H9 (cell line): ENCODE results near the gene SRSF4. TPM values are rescaled to one million over a fixed set of nuclear protein-coding genes. Genes with fewer than 3 reads are reported as not detected.

Experiments used
- DNase-seq: peaks from one replicate; pipeline ENCODE4 v3.0.0-alpha.2; 2017
- H2AFZ ChIP-seq: one replicate; pipeline ENCODE4 v1.6.1; 2013; ENCODE audit warnings: mild to moderate bottlenecking, low read length, control low read depth, moderate library complexity
- H2AK5ac ChIP-seq: 2 replicates; pipeline ENCODE4 v1.6.1; 2013; ENCODE audit warnings: low read length, control low read depth, mixed read lengths; ENCODE audit not compliant: insufficient read length
- H2BK120ac ChIP-seq: one replicate; pipeline ENCODE4 v1.6.1; 2013; ENCODE audit warnings: low read depth, mild to moderate bottlenecking, low read length, control low read depth, inconsistent platforms; ENCODE audit not compliant: poor library complexity, severe bottlenecking
- H2BK12ac ChIP-seq: 2 replicates; pipeline ENCODE4 v1.6.1; 2013; ENCODE audit warnings: low read length, control low read depth, mixed read lengths, low read depth; ENCODE audit not compliant: insufficient read length
- H2BK15ac ChIP-seq: 2 replicates; pipeline ENCODE4 v1.6.1; 2013; ENCODE audit warnings: low read depth, low read length, control low read depth
- H2BK20ac ChIP-seq: one replicate; pipeline ENCODE4 v1.6.1; 2013; ENCODE audit warnings: low read depth, mild to moderate bottlenecking, low read length, control low read depth, inconsistent platforms; ENCODE audit not compliant: poor library complexity, severe bottlenecking
- H2BK5ac ChIP-seq: 2 replicates; pipeline ENCODE4 v1.6.1; 2013; ENCODE audit warnings: low read length, control low read depth, mixed read lengths; ENCODE audit not compliant: insufficient read length
- H3K14ac ChIP-seq: 2 replicates; pipeline ENCODE4 v1.6.1; 2013; ENCODE audit warnings: low read length, control low read depth; ENCODE audit not compliant: insufficient read depth
- H3K18ac ChIP-seq: 2 replicates; pipeline ENCODE4 v1.6.1; 2013; ENCODE audit warnings: low read depth, mild to moderate bottlenecking, mixed read lengths, low read length, control low read depth; ENCODE audit not compliant: insufficient read length
- H3K23ac ChIP-seq: 2 replicates; pipeline ENCODE4 v1.6.1; 2013; ENCODE audit warnings: low read length, control low read depth, mixed read lengths, low read depth; ENCODE audit not compliant: insufficient read length
- H3K23me2 ChIP-seq: 2 replicates; pipeline ENCODE4 v1.6.1; 2013; ENCODE audit warnings: low read depth, mild to moderate bottlenecking, mixed read lengths, low read length, control low read depth; ENCODE audit not compliant: insufficient read length, poor library complexity, severe bottlenecking
- H3K27ac ChIP-seq: 2 replicates; pipeline ENCODE4 v1.5.1; 2013; ENCODE audit warnings: low read length, control low read depth, mixed read lengths, low read depth; ENCODE audit not compliant: insufficient read length
- H3K27me3 ChIP-seq: 2 replicates; pipeline ENCODE4 v1.6.1; 2013; ENCODE audit warnings: low read length, control low read depth, inconsistent platforms; ENCODE audit not compliant: insufficient read depth
- H3K4ac ChIP-seq: 2 replicates; pipeline ENCODE4 v1.6.1; 2013; ENCODE audit warnings: low read depth, mild to moderate bottlenecking, control low read depth, inconsistent platforms, low read length, moderate library complexity
- H3K4me1 ChIP-seq: 2 replicates; pipeline ENCODE4 v1.6.1; 2013; ENCODE audit warnings: low read length, control low read depth, inconsistent platforms; ENCODE audit not compliant: insufficient read depth
- H3K4me2 ChIP-seq: 2 replicates; pipeline ENCODE4 v1.6.1; 2013; ENCODE audit warnings: low read length, control low read depth, mixed read lengths; ENCODE audit not compliant: insufficient read length, insufficient read depth
- H3K56ac ChIP-seq: 2 replicates; pipeline ENCODE4 v1.6.1; 2013; ENCODE audit warnings: low read depth, mild to moderate bottlenecking, mixed read lengths, low read length, control low read depth; ENCODE audit not compliant: insufficient read length
- H3K79me1 ChIP-seq: 2 replicates; pipeline ENCODE4 v1.6.1; 2013; ENCODE audit warnings: low read depth, mild to moderate bottlenecking, moderate library complexity, low read length, control low read depth, inconsistent platforms; ENCODE audit not compliant: insufficient read depth, poor library complexity, severe bottlenecking
- H3K79me2 ChIP-seq: 2 replicates; pipeline ENCODE4 v1.6.1; 2013; ENCODE audit warnings: low read length, control low read depth, inconsistent platforms; ENCODE audit not compliant: insufficient read depth
- H3K9ac ChIP-seq: 2 replicates; pipeline ENCODE4 v1.6.1; 2013; ENCODE audit warnings: low read length, control low read depth, mixed read lengths; ENCODE audit not compliant: insufficient read length; ENCODE audit errors: extremely low read depth
- H3K9me3 ChIP-seq: one replicate; pipeline ENCODE4 v1.6.1; 2013; ENCODE audit warnings: low read depth, low read length, inconsistent platforms; ENCODE audit not compliant: control insufficient read depth
- H3T11ph ChIP-seq: one replicate; pipeline ENCODE4 v1.6.1; 2013; ENCODE audit warnings: mild to moderate bottlenecking, low read length, control low read depth, inconsistent platforms
- H4K20me1 ChIP-seq: one replicate; pipeline ENCODE4 v1.6.1; 2013; ENCODE audit not compliant: control insufficient read depth, insufficient read length, insufficient read depth
- H4K5ac ChIP-seq: 2 replicates; pipeline ENCODE4 v1.6.1; 2013; ENCODE audit warnings: low read depth, mild to moderate bottlenecking, mixed read lengths, low read length, control low read depth; ENCODE audit not compliant: insufficient read length
- H4K8ac ChIP-seq: replicated peaks from 2 replicates; pipeline ENCODE4 v1.6.1; 2013; ENCODE audit warnings: low read length, control low read depth, mixed read lengths, low read depth; ENCODE audit not compliant: insufficient read length
- H4K91ac ChIP-seq: 2 replicates; pipeline ENCODE4 v1.6.1; 2013; ENCODE audit warnings: low read depth, mild to moderate bottlenecking, moderate library complexity, mixed read lengths, low read length, control low read depth; ENCODE audit not compliant: insufficient read length
- H3K27ac Mint-ChIP-seq, 3 experiments: 2 replicates in 2 of 3; 3 replicates in 1 of 3; pipeline ENCODE4 v1.8.0; 2020 to 2021; ENCODE audit warnings: mixed read lengths in 3 of 3, mild to moderate bottlenecking in 1 of 3, moderate library complexity in 1 of 3
- H3K27me3 Mint-ChIP-seq: 2 replicates; pipeline ENCODE4 v1.8.0; 2021; ENCODE audit warnings: low read depth, mild to moderate bottlenecking, moderate library complexity, mixed read lengths
- H3K36me3 Mint-ChIP-seq, 3 experiments: 2 replicates in 2 of 3; 3 replicates in 1 of 3; pipeline ENCODE4 v1.8.0; 2020 to 2021; ENCODE audit warnings: low read depth in 3 of 3, mixed read lengths in 3 of 3; ENCODE audit not compliant: insufficient read depth in 1 of 3
- H3K4me1 Mint-ChIP-seq, 2 experiments: 2 replicates each; pipeline ENCODE4 v1.8.0; 2020; ENCODE audit warnings: mixed read lengths in 2 of 2
- H3K4me3 Mint-ChIP-seq, 2 experiments: 2 replicates in 1 of 2; 3 replicates in 1 of 2; pipeline ENCODE4 v1.8.0; 2020 to 2021; ENCODE audit warnings: mild to moderate bottlenecking in 2 of 2, mixed read lengths in 2 of 2, moderate library complexity in 1 of 2
- H3K9me3 Mint-ChIP-seq, 2 experiments: 2 replicates in 1 of 2; 3 replicates in 1 of 2; pipeline ENCODE4 v1.8.0; 2020; ENCODE audit warnings: mild to moderate bottlenecking in 2 of 2, mixed read lengths in 2 of 2, moderate library complexity in 1 of 2
- WGBS: extraction: QIAGEN DNeasy Blood & Tissue Kit; methylation state at CpG from one replicate; pipeline ENCODE4 v1.1.7; 2013; ENCODE audit warnings: missing lambda C conversion rate, low lambda C conversion rate, mixed read lengths; ENCODE audit not compliant: insufficient read length; ENCODE audit errors: extremely low coverage; 5-methylcytosine and 5-hydroxymethylcytosine counted together
- total RNA-seq: library from RNA; stranded (reverse); gene quantifications from 2 replicates; pipeline ENCODE4 v1.2.1, GENCODE V29; 2021
- TF ChIP-seq, protein P1 (sequence below): fragments of 200-600 bp; sonication (generic); conservative IDR thresholded peaks from 3 replicates; pipeline ENCODE4 v1.8.0; 2021; ENCODE audit warnings: antibody characterized with exemption, mild to moderate bottlenecking

The SRSF4 gene
- total RNA-seq, 1 experiment from 2014 or later: 90.6 TPM

GRCh38 chr1:29113413-29114117 lies 68.1 kb downstream of the SRSF4 start:
- H3K9me3 ChIP-seq: no peaks in the 10 kb centered on the region
- no peak overlapping the region for H3K23ac ChIP-seq
- no peak overlapping the region for H3K9ac ChIP-seq
- no peaks in the 10 kb centered on the region for H4K20me1 ChIP-seq
- TF ChIP-seq, protein P1, sequence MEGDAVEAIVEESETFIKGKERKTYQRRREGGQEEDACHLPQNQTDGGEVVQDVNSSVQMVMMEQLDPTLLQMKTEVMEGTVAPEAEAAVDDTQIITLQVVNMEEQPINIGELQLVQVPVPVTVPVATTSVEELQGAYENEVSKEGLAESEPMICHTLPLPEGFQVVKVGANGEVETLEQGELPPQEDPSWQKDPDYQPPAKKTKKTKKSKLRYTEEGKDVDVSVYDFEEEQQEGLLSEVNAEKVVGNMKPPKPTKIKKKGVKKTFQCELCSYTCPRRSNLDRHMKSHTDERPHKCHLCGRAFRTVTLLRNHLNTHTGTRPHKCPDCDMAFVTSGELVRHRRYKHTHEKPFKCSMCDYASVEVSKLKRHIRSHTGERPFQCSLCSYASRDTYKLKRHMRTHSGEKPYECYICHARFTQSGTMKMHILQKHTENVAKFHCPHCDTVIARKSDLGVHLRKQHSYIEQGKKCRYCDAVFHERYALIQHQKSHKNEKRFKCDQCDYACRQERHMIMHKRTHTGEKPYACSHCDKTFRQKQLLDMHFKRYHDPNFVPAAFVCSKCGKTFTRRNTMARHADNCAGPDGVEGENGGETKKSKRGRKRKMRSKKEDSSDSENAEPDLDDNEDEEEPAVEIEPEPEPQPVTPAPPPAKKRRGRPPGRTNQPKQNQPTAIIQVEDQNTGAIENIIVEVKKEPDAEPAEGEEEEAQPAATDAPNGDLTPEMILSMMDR: no peak
- H2BK120ac ChIP-seq: no peak overlapping the region
- WGBS: no CpG with 5 or more reads among the region's 6 CpGs
- no peaks in the 10 kb centered on the region for H3K79me1 ChIP-seq
- no peak for DNase-seq
- H2AK5ac ChIP-seq: no peak overlapping the region
- H3K18ac ChIP-seq: no peak overlapping the region
- no peak overlapping the region for H3T11ph ChIP-seq
- no peak overlapping the region for H3K4me2 ChIP-seq
- H2BK12ac ChIP-seq: no peak overlapping the region
- no peak overlapping the region for H3K27ac ChIP-seq
- Mint-ChIP-seq H3K4me3 (no peak overlapping the region; a peak in 1 of 5 replicates), H3K36me3 (peaks cover 13 to 49% (median 44%) of the 10 kb centered on the region in 3 experiments), H3K27ac (peak overlapping the region; percentile 9 to 48 (median 13); a peak in 4 of 7 replicates), H3K9me3 (no peaks in the 10 kb centered on the region), H3K4me1 (peaks cover 19 to 22% of the 10 kb centered on the region in 2 experiments), H3K27me3 (no peaks in the 10 kb centered on the region; the same call in 1 of the 2 replicates)
- H3K56ac ChIP-seq: no peak overlapping the region
- no peak overlapping the region for H4K8ac ChIP-seq
- no peaks in the 10 kb centered on the region; the same call in 1 of the 2 replicates for H3K4me1 ChIP-seq
- H2AFZ ChIP-seq: no peak overlapping the region
- H3K79me2 ChIP-seq: no peaks in the 10 kb centered on the region
- H2BK5ac ChIP-seq: no peak overlapping the region
- no peak overlapping the region for H4K5ac ChIP-seq
- H3K27me3 ChIP-seq: no peaks in the 10 kb centered on the region
- H3K14ac ChIP-seq: no peak overlapping the region
- no peaks in the 10 kb centered on the region for H3K23me2 ChIP-seq
- H2BK15ac ChIP-seq: no peak overlapping the region
- H4K91ac ChIP-seq: no peak overlapping the region
- H2BK20ac ChIP-seq: no peak overlapping the region
- no peak overlapping the region for H3K4ac ChIP-seq
